Astrocyte (in vitro differentiated cells and primary cell): ENCODE measurements around the gene DES.

Experiments
- EZH2 ChIP-seq: IDR thresholded peaks from 2 replicates; pipeline ENCODE4 v1.6.1; 2012; ENCODE audit warnings: mild to moderate bottlenecking, low read length, inconsistent platforms; ENCODE audit not compliant: insufficient read depth
- TF ChIP-seq, protein P1 (sequence below): IDR thresholded peaks from 2 replicates; pipeline ENCODE4 v1.5.1; 2011; ENCODE audit warnings: low read depth, mild to moderate bottlenecking, inconsistent platforms, low read length, moderate library complexity; ENCODE audit not compliant: insufficient read depth

DNA sequence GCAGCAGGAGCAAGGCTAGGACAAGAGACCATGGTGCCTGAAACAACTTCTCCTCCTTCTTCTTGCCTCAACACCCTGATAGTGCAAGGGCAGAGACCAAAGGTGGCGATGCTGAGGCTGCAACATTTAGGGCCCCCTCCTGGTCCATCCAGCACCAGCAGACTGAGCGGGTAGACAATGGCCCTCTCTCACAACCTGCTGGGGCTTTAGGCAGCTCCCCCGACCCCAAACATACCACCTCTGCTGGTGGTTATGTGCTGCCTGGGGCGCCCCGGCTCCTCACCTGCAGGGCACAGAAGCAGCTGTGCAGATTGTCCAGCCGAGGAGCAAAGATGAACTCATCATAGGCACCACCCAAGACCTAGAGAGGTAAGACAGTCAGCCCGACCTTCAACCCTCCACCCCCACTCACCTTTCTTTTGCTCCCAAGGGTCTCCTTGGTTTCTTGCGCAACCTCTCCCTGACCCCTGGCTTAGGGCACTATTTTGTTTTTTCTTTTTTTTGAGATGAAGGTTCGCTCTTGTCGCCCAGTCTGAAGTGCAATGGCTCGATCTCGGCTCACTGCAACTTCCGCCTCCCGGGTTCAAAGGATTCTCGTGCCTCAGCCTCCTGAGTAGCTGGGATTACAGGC, 34.0 kb upstream of the DES start:
- TF ChIP-seq, protein P1, sequence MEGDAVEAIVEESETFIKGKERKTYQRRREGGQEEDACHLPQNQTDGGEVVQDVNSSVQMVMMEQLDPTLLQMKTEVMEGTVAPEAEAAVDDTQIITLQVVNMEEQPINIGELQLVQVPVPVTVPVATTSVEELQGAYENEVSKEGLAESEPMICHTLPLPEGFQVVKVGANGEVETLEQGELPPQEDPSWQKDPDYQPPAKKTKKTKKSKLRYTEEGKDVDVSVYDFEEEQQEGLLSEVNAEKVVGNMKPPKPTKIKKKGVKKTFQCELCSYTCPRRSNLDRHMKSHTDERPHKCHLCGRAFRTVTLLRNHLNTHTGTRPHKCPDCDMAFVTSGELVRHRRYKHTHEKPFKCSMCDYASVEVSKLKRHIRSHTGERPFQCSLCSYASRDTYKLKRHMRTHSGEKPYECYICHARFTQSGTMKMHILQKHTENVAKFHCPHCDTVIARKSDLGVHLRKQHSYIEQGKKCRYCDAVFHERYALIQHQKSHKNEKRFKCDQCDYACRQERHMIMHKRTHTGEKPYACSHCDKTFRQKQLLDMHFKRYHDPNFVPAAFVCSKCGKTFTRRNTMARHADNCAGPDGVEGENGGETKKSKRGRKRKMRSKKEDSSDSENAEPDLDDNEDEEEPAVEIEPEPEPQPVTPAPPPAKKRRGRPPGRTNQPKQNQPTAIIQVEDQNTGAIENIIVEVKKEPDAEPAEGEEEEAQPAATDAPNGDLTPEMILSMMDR, result no peak
- TF ChIP-seq EZH2, result no peak
